Skeletal muscle cell (primary cell): ENCODE results near the gene GNGT2.

ENCODE experiments used
- DNase-seq: peaks from one replicate; pipeline ENCODE4 v3.0.0-alpha.2; 2010; ENCODE audit warnings: low read depth
- H3K4me3 ChIP-seq: 2 replicates; pipeline ENCODE4 v1.5.1; 2011; ENCODE audit warnings: low read depth, mild to moderate bottlenecking, control low read depth, low read length, moderate library complexity

Gene GNGT2

GRCh38 chr17:49230636-49231562, 20.5 kb upstream of the GNGT2 start, which contains the start of gene PHOSPHO1:
PHOSPHO1 (minus strand) TSS chr17:49230787; CDS start chr17:49226691, 4,096 bp downstream.
- peak; percentile 30 for DNase-seq
- H3K4me3 ChIP-seq: peak within 1 kb of the TSS; percentile 69

GRCh38 chr17:49229805-49230600, 19.6 kb upstream of the GNGT2 start:
- DNase-seq: no peak
- H3K4me3 ChIP-seq: peak overlapping the region; percentile 69

GRCh38 chr17:49229076-49229804, 18.9 kb upstream of the GNGT2 start:
- H3K4me3 ChIP-seq: no peak overlapping the region

GRCh38 chr17:49227436-49228261, 17.3 kb upstream of the GNGT2 start:
- peak; percentile 5 for DNase-seq
- no peak overlapping the region for H3K4me3 ChIP-seq

More at GRCh38 chr17:49229076-49229804, 18.9 kb upstream of the GNGT2 start:
- no peak for DNase-seq

GRCh38 chr17:49226771-49227435, 16.5 kb upstream of the GNGT2 start:
- no peak overlapping the region for H3K4me3 ChIP-seq
- DNase-seq: no peak

GRCh38 chr17:49225554-49226236, 15.3 kb upstream of the GNGT2 start:
- DNase-seq: no peak
- H3K4me3 ChIP-seq: no peak overlapping the region

- no peak overlapping the region for H3K4me3 ChIP-seq
- DNase-seq: no peak
Observed at GRCh38 chr17:49224997-49225337, 14.6 kb upstream of the GNGT2 start.

- DNase-seq: no peak
- H3K4me3 ChIP-seq: peak overlapping the region; percentile 4
Observed at GRCh38 chr17:49224198-49224996, 14.0 kb upstream of the GNGT2 start.

- no peak overlapping the region for H3K4me3 ChIP-seq
- DNase-seq: no peak
Observed at GRCh38 chr17:49223517-49224197, 13.3 kb upstream of the GNGT2 start.

GRCh38 chr17:49223168-49223516, 12.8 kb upstream of the GNGT2 start:
- DNase-seq: no peak
- no peak overlapping the region for H3K4me3 ChIP-seq

- no peak for DNase-seq
- no peak overlapping the region for H3K4me3 ChIP-seq
Observed at GRCh38 chr17:49219987-49220386, 9.6 kb upstream of the GNGT2 start.

- H3K4me3 ChIP-seq: no peak overlapping the region
- no peak for DNase-seq
Observed at GRCh38 chr17:49218941-49219913, 8.9 kb upstream of the GNGT2 start.

- no peak overlapping the region for H3K4me3 ChIP-seq
- DNase-seq: no peak
Observed at GRCh38 chr17:49217651-49218413, 7.5 kb upstream of the GNGT2 start.

- no peak overlapping the region for H3K4me3 ChIP-seq
- DNase-seq: no peak
Observed at GRCh38 chr17:49216953-49217650, 6.7 kb upstream of the GNGT2 start.
